Vagina (tissue), 2 donors: ENCODE results near the gene OPTC. TPM values are rescaled to one million over a fixed set of nuclear protein-coding genes. Genes with fewer than 3 reads are reported as not detected.

Source experiments
- DNase-seq, 2 donors: peaks; one replicate each; pipeline ENCODE4 v3.0.0-alpha.2; 2017; ENCODE audit errors: extremely low spot score in 2 of 2
- H3K27ac ChIP-seq: fragments of 200-600 bp; sonication (generic); one replicate; pipeline ENCODE4 v1.5.1; 2019
- H3K27me3 ChIP-seq: fragments of 200-600 bp; sonication (generic); one replicate; pipeline ENCODE4 v1.5.1; 2019
- H3K36me3 ChIP-seq, 2 donors: fragments of 200-600 bp; sonication (generic); one replicate each; pipeline ENCODE4 v1.5.1; 2017 to 2019
- H3K4me1 ChIP-seq: fragments of 200-600 bp; sonication (generic); one replicate; pipeline ENCODE4 v1.5.1; 2019
- H3K4me3 ChIP-seq, 2 donors: fragments of 200-600 bp; sonication (generic); 1 replicate in 1 of 2; 2 replicates in 1 of 2; pipeline ENCODE4 v1.5.1; 2016 to 2019
- H3K9me3 ChIP-seq: fragments of 200-600 bp; sonication (generic); one replicate; pipeline ENCODE4 v1.5.1; 2019
- CTCF ChIP-seq, 3 experiments: fragments of 450-650 bp in 2 of 3; fragments of 200-600 bp in 1 of 3; sonication (generic) in 1 of 3; IDR thresholded peaks; one replicate each; pipeline ENCODE4 v1.5.1; 2017 to 2019; ENCODE audit warnings: antibody characterized with exemption in 3 of 3, mild to moderate bottlenecking in 2 of 3, moderate library complexity in 2 of 3
- POLR2A ChIP-seq, 2 donors: fragments of 450-650 bp; IDR thresholded peaks; one replicate each; pipeline ENCODE4 v1.6.1; 2017; ENCODE audit warnings: antibody characterized with exemption in 2 of 2, mild to moderate bottlenecking in 2 of 2, moderate library complexity in 2 of 2
- POLR2AphosphoS5 ChIP-seq, 2 donors: sonication (generic); formaldehyde crosslinking; IDR thresholded peaks; one replicate each; pipeline ENCODE4 v1.9.0; 2017; ENCODE audit warnings: antibody characterized with exemption in 2 of 2, mild to moderate bottlenecking in 2 of 2, low read depth in 1 of 2; ENCODE audit not compliant: insufficient read depth in 1 of 2
- intact Hi-C: fragments of 100-400 bp; cut with DNase I; formaldehyde crosslinking; loops from one replicate; pipeline ENCODE4 v1.15.1; 2023
- total RNA-seq: library from RNA; depleted of rRNA; stranded (reverse); fragments of >200 nt; gene quantifications from one replicate; pipeline ENCODE4 v1.2.3, GENCODE V29; 2016

The OPTC gene
- total RNA-seq, 1 donor from 2014 or later = not detected

DNA sequence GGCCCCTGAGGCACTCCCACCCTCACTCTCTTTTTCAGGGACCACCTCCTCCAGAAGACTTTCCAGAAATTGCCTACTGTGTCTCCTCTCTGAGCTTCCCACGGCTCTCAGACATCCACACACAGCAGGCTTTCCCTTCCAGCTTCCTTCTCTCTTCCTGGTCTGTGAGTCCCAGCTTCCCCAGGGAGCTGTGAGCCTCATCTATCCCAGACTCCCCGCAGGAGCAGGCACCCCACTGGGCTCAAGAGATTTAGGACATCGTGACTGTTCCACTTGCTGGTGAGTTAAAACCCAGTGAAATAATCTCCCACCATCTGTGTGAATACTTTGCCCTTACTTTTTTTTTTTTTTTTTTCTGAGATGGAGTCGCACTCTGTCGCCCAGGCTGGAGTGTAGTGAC is 40.3 kb upstream of the OPTC start:
- intact Hi-C loops = no loop called here
- Histone ChIP-seq H3K27ac (no peak overlapping the region), H3K9me3 (no peaks in the 10 kb centered on the region), H3K4me1 (peaks cover 36% of the 10 kb centered on the region), H3K36me3 (no peaks in the 10 kb centered on the region), H3K27me3 (no peaks in the 10 kb centered on the region), H3K4me3 (no peak overlapping the region)
- no peak for TF ChIP-seq POLR2AphosphoS5 (IDR thresholded peaks at IDR 0.05; ENCODE audit: insufficient read depth in 1 of 2, low read depth in 1 of 2)
- TF ChIP-seq CTCF (IDR thresholded peaks at IDR 0.05) = no peak
- TF ChIP-seq POLR2A (IDR thresholded peaks at IDR 0.05) = no peak
- no peak for DNase-seq

GRCh38 chr1:203454986-203455471 is 38.9 kb upstream of the OPTC start:
- intact Hi-C loops = no loop called here
- Histone ChIP-seq H3K27ac (no peak overlapping the region), H3K4me3 (no peak overlapping the region), H3K36me3 (no peaks in the 10 kb centered on the region), H3K9me3 (no peaks in the 10 kb centered on the region), H3K4me1 (peaks cover 26% of the 10 kb centered on the region), H3K27me3 (no peaks in the 10 kb centered on the region)
- DNase-seq = no peak
- TF ChIP-seq POLR2A (IDR thresholded peaks at IDR 0.05) = no peak
- no peak for TF ChIP-seq CTCF (IDR thresholded peaks at IDR 0.05)
- TF ChIP-seq POLR2AphosphoS5 (IDR thresholded peaks at IDR 0.05; ENCODE audit: insufficient read depth in 1 of 2, low read depth in 1 of 2) = no peak

DNA sequence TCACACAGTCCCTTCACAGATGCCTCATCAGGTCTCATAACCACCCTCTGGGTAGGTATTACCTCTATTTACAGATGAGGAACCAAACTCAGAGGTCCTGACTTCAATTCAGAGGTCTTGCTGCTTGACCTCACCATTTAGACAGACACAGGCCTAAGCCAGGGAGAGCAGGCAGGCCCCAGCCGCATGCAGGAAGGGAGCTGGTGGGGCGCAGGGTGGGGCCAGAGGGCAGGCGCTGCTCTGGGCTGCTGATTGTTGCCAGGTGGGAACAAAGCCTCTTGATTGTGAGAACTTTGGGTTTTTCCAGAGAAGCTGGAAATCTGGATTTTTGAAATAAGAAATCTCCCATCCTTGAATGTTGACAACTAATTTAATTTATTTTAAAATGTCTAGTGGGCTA is 38.2 kb upstream of the OPTC start:
- intact Hi-C loops = no loop called here
- DNase-seq = no peak
- Histone ChIP-seq H3K27ac (no peak overlapping the region), H3K27me3 (no peaks in the 10 kb centered on the region), H3K36me3 (no peaks in the 10 kb centered on the region), H3K4me1 (peaks cover 19% of the 10 kb centered on the region), H3K4me3 (no peak overlapping the region), H3K9me3 (no peaks in the 10 kb centered on the region)
- TF ChIP-seq POLR2A (IDR thresholded peaks at IDR 0.05) (no peak), POLR2AphosphoS5 (IDR thresholded peaks at IDR 0.05; ENCODE audit: insufficient read depth in 1 of 2, low read depth in 1 of 2) (no peak), CTCF (IDR thresholded peaks at IDR 0.05) (no peak)

DNA sequence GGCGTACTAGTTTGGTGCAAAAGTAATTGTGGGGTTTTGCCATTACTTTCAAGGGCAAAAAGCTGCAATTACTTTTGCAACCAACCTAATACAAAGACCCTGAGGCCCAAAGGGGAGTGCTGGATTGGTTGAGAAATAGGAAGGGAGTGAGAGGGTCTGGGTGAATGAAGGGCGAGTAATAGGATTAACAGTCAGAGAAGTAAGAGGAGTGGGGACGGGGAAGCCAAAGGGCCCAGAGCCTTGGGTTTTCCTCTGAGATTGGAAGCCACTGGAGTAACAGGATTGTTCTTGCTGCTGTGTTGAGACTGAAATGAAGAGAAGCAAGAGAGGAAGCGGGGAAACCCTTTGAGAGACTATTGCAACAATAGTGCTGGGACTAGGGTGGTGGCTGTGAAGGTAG is 37.4 kb upstream of the OPTC start:
- DNase-seq = no peak
- intact Hi-C loops = no loop called here
- Histone ChIP-seq H3K27ac (no peak overlapping the region), H3K27me3 (no peaks in the 10 kb centered on the region), H3K4me3 (no peak overlapping the region), H3K9me3 (no peaks in the 10 kb centered on the region), H3K4me1 (peaks cover 19% of the 10 kb centered on the region), H3K36me3 (no peaks in the 10 kb centered on the region)
- no peak for TF ChIP-seq POLR2AphosphoS5 (IDR thresholded peaks at IDR 0.05; ENCODE audit: insufficient read depth in 1 of 2, low read depth in 1 of 2)
- TF ChIP-seq CTCF (IDR thresholded peaks at IDR 0.05) = no peak
- TF ChIP-seq POLR2A (IDR thresholded peaks at IDR 0.05) = no peak

GRCh38 chr1:203458078-203458477 is 35.9 kb upstream of the OPTC start:
- H3K9me3 ChIP-seq = no peaks in the 10 kb centered on the region
- peaks cover 5% of the 10 kb centered on the region for H3K4me1 ChIP-seq
- no peak overlapping the region for H3K4me3 ChIP-seq
- DNase-seq = no peak
- H3K27ac ChIP-seq = no peak overlapping the region
- intact Hi-C loops = no loop called here
- TF ChIP-seq POLR2A (IDR thresholded peaks at IDR 0.05) (no peak), CTCF (IDR thresholded peaks at IDR 0.05) (no peak), POLR2AphosphoS5 (IDR thresholded peaks at IDR 0.05; ENCODE audit: insufficient read depth in 1 of 2, low read depth in 1 of 2) (no peak)
- H3K36me3 ChIP-seq = no peaks in the 10 kb centered on the region
- H3K27me3 ChIP-seq = no peaks in the 10 kb centered on the region
